Testis (tissue), 5 donors: ENCODE results near the gene TMEM81. TPM values are rescaled to one million over a fixed set of nuclear protein-coding genes. Genes with fewer than 3 reads are reported as not detected.

Source experiments
- DNase-seq: peaks from one replicate; pipeline ENCODE4 v3.0.0-alpha.2; 2019
- H3K27ac ChIP-seq, 2 donors: fragments of 200-600 bp; sonication (generic); one replicate each; pipeline ENCODE4 v1.5.1; 2019
- H3K27me3 ChIP-seq: fragments of 200-600 bp; sonication (generic); one replicate; pipeline ENCODE4 v1.5.1; 2019
- H3K36me3 ChIP-seq: fragments of 200-600 bp; sonication (generic); one replicate; pipeline ENCODE4 v1.5.1; 2017; ENCODE audit warnings: low read depth; ENCODE audit errors: missing control alignments
- H3K4me1 ChIP-seq: fragments of 200-600 bp; sonication (generic); one replicate; pipeline ENCODE4 v1.5.1; 2019
- H3K4me3 ChIP-seq, 2 donors: fragments of 200-600 bp; sonication (generic); one replicate each; pipeline ENCODE4 v1.5.1; 2017 to 2019
- H3K9me3 ChIP-seq: fragments of 200-600 bp; sonication (generic); one replicate; pipeline ENCODE4 v1.5.1; 2017
- CTCF ChIP-seq, 3 experiments: fragments of 450-650 bp in 2 of 3; fragments of 200-600 bp in 1 of 3; sonication (generic) in 1 of 3; IDR thresholded peaks; one replicate each; pipeline ENCODE4 v1.5.1; 2016 to 2019; ENCODE audit warnings: antibody characterized with exemption in 3 of 3, mild to moderate bottlenecking in 2 of 3, moderate library complexity in 1 of 3
- POLR2A ChIP-seq: fragments of 450-650 bp; IDR thresholded peaks from one replicate; pipeline ENCODE4 v1.6.1; 2017; ENCODE audit warnings: antibody characterized with exemption, mild to moderate bottlenecking, moderate library complexity
- WGBS, 2 donors: methylation state at CpG; one replicate each; pipeline ENCODE4 v1.1.5; 2018; 5-methylcytosine and 5-hydroxymethylcytosine counted together
- intact Hi-C: fragments of 100-400 bp; cut with DNase I; formaldehyde crosslinking; loops from one replicate; pipeline ENCODE4 v1.15.1; 2023; ENCODE audit warnings: low total_unique reads
- long read RNA-seq, 2 donors: transcript quantifications; one replicate each; lab custom pipeline, GENCODE V29; 2026
- polyA plus RNA-seq: library from polyadenylated mRNA; stranded (reverse); fragments of 350-450 nt; fragmentation: Illumina TruSeq; extraction: RNeasy Lipid Tissue Mini Kit (QIAGEN cat#74804); gene quantifications from one replicate; pipeline ENCODE4 v1.2.3, GENCODE V29; 2014; ENCODE audit warnings: low read depth, low replicate concordance; ENCODE audit not compliant: insufficient read depth
- total RNA-seq, 2 donors: library from RNA; depleted of rRNA; stranded (reverse); fragments of >200 nt; gene quantifications; one replicate each; pipeline ENCODE4 v1.2.3, GENCODE V29; 2016

Gene TMEM81
- total RNA-seq, result 1 to 10 TPM; 5.7 to 5.9 TPM
- polyA plus RNA-seq, result 6.8 TPM
- long read RNA-seq, donor 1, transcript TMEM81-201 (1 exons, 1,332 nt), result major isoform, 5 of 5 reads
- long read RNA-seq, donor 1, partial matches to known transcripts, result 0 of 5 reads
- long read RNA-seq, donor 1, other reads (novel, unspliced or antisense), result 0 of 5 reads
- long read RNA-seq, donor 2, partial matches to known transcripts, result 0 of 1 reads
- long read RNA-seq, donor 2, other reads (novel, unspliced or antisense), result 0 of 1 reads

GRCh38 chr1:205084360-205084759 lies at the start of gene TMEM81:
TMEM81 (minus strand) TSS chr1:205084460; CDS start chr1:205084320, 140 bp downstream.
- Histone ChIP-seq H3K27ac (no peak within 1 kb of the TSS), H3K9me3 (no peaks in the 10 kb centered on the region), H3K4me3 (no peak within 1 kb of the TSS), H3K36me3 (no peaks in the 10 kb centered on the region), H3K4me1 (no peaks in the 10 kb centered on the region), H3K27me3 (no peaks in the 10 kb centered on the region)
- no peak for DNase-seq
- intact Hi-C loops, result no loop called here
- WGBS, 2 donors, result 92 to 98% methylated on average over 2 of the region's 2 CpGs
- TF ChIP-seq POLR2A (no peak), CTCF (IDR thresholded peaks at IDR 0.05) (no peak)

- H3K9me3 ChIP-seq, result no peaks in the 10 kb centered on the region
- intact Hi-C loops, result no loop called here
- H3K4me3 ChIP-seq, result no peak overlapping the region
- no peak for DNase-seq
- H3K27ac ChIP-seq, result no peak overlapping the region
- no peaks in the 10 kb centered on the region for H3K4me1 ChIP-seq
- no peaks in the 10 kb centered on the region for H3K36me3 ChIP-seq
- 71 to 87% methylated on average over 1 of the region's 1 CpG for WGBS, 2 donors
- H3K27me3 ChIP-seq, result no peaks in the 10 kb centered on the region
- TF ChIP-seq POLR2A, result no peak
These were observed 49.0 kb upstream of the TMEM81 start for GRCh38 chr1:205133287-205133686.

GRCh38 chr1:205129447-205130029 lies 45.3 kb upstream of the TMEM81 start:
- H3K27me3 ChIP-seq, result no peaks in the 10 kb centered on the region
- TF ChIP-seq CTCF (IDR thresholded peaks at IDR 0.05) (no peak), POLR2A (no peak)
- no peak overlapping the region for H3K27ac ChIP-seq
- H3K36me3 ChIP-seq, result no peaks in the 10 kb centered on the region
- no peak for DNase-seq
- intact Hi-C loops, result no loop called here
- no peaks in the 10 kb centered on the region for H3K4me1 ChIP-seq
- H3K9me3 ChIP-seq, result no peaks in the 10 kb centered on the region
- H3K4me3 ChIP-seq, result no peak overlapping the region
- WGBS, 2 donors, result 73 to 78% methylated on average over 4 of the region's 4 CpGs

GRCh38 chr1:205128050-205128449 lies 43.8 kb upstream of the TMEM81 start:
- TF ChIP-seq CTCF (IDR thresholded peaks at IDR 0.05) (no peak), POLR2A (no peak)
- DNase-seq, result no peak

GRCh38 chr1:205127646-205128045 lies 43.4 kb upstream of the TMEM81 start:
- no peak overlapping the region for H3K27ac ChIP-seq
- no peaks in the 10 kb centered on the region for H3K27me3 ChIP-seq
- no peak for DNase-seq
- H3K9me3 ChIP-seq, result no peaks in the 10 kb centered on the region
- H3K4me1 ChIP-seq, result peaks cover 4% of the 10 kb centered on the region
- no peak for TF ChIP-seq CTCF (IDR thresholded peaks at IDR 0.05)
- H3K4me3 ChIP-seq, result no peak overlapping the region
- intact Hi-C loops, result no loop called here
- no peaks in the 10 kb centered on the region for H3K36me3 ChIP-seq
- WGBS, 2 donors, result 90 to 95% methylated on average over 3 of the region's 3 CpGs

More at GRCh38 chr1:205128050-205128449, 43.8 kb upstream of the TMEM81 start:
- Histone ChIP-seq H3K27ac (no peak overlapping the region), H3K4me1 (no peaks in the 10 kb centered on the region), H3K4me3 (no peak overlapping the region), H3K27me3 (no peaks in the 10 kb centered on the region), H3K36me3 (no peaks in the 10 kb centered on the region), H3K9me3 (no peaks in the 10 kb centered on the region)
- 92% methylated on average over 2 of the region's 2 CpGs for WGBS, 2 donors
- intact Hi-C loops, result no loop called here
